Sigmoid colon (tissue), 7 donors: ENCODE measurements around the gene PPP1R27. TPM values are rescaled to one million over a fixed set of nuclear protein-coding genes. Genes with fewer than 3 reads are reported as not detected.

ENCODE experiments used
- DNase-seq: peaks from one replicate; pipeline ENCODE4 v3.0.0-alpha.2; 2019
- H3K27ac ChIP-seq, 4 donors: fragments of 200-600 bp; sonication (generic); one replicate each; pipeline ENCODE4 v1.5.1; 2016 to 2019; ENCODE audit warnings: mild to moderate bottlenecking in 1 of 4
- H3K27me3 ChIP-seq, 3 donors: fragments of 200-600 bp; sonication (generic); one replicate each; pipeline ENCODE4 v1.5.1; 2019; ENCODE audit warnings: mild to moderate bottlenecking in 1 of 3
- H3K36me3 ChIP-seq, 4 donors: fragments of 200-600 bp; sonication (generic); one replicate each; pipeline ENCODE4 v1.5.1; 2016 to 2019
- H3K4me1 ChIP-seq, 4 donors: fragments of 200-600 bp; sonication (generic); one replicate each; pipeline ENCODE4 v1.5.1; 2017 to 2019
- H3K4me3 ChIP-seq, 4 donors: fragments of 200-600 bp; sonication (generic); one replicate each; pipeline ENCODE4 v1.5.1; 2017 to 2019; ENCODE audit warnings: mild to moderate bottlenecking in 2 of 4, moderate library complexity in 1 of 4
- H3K9me3 ChIP-seq, 4 donors: fragments of 200-600 bp in 3 of 4; sonication (generic) in 3 of 4; one replicate each; pipeline versions ENCODE4 v1.5.1 to v1.6.1; 2013 to 2019
- CTCF ChIP-seq, 4 experiments: fragments of 450-650 bp in 3 of 4; fragments of 200-600 bp in 1 of 4; IDR thresholded peaks; one replicate each; pipeline ENCODE4 v1.5.1; 2016 to 2019; ENCODE audit warnings: antibody characterized with exemption in 4 of 4, mild to moderate bottlenecking in 3 of 4, moderate library complexity in 2 of 4
- EP300 ChIP-seq, 4 donors: sonication (generic); formaldehyde crosslinking; IDR thresholded peaks; one replicate each; pipeline ENCODE4 v1.6.1; 2017; ENCODE audit warnings: antibody characterized with exemption in 4 of 4
- POLR2A ChIP-seq, 2 donors: fragments of 450-650 bp; IDR thresholded peaks; one replicate each; pipeline ENCODE4 v1.6.1; 2016; ENCODE audit warnings: antibody characterized with exemption in 2 of 2, mild to moderate bottlenecking in 2 of 2, moderate library complexity in 2 of 2
- POLR2AphosphoS5 ChIP-seq, 4 donors: sonication (generic); formaldehyde crosslinking; IDR thresholded peaks; one replicate each; pipeline ENCODE4 v1.6.1; 2017; ENCODE audit warnings: antibody characterized with exemption in 4 of 4
- WGBS, 2 donors: extraction: QIAGEN DNeasy Blood & Tissue Kit; methylation state at CpG; one replicate each; pipeline ENCODE4 v1.1.7; 2013; 5-methylcytosine and 5-hydroxymethylcytosine counted together
- intact Hi-C: fragments of 100-400 bp; cut with DNase I; formaldehyde crosslinking; loops from one replicate; pipeline ENCODE4 v1.15.1; 2023
- polyA plus RNA-seq, 3 donors: library from polyadenylated mRNA; stranded (reverse); fragments of 200-250 nt; gene quantifications; one replicate each; pipeline ENCODE4 v1.2.3, GENCODE V29; 2013
- total RNA-seq, 4 donors: library from RNA; depleted of rRNA; stranded (reverse); fragments of >200 nt; gene quantifications; one replicate each; pipeline ENCODE4 v1.1.0, GENCODE V29; 2016
- donor health status: healthy with polysubstance abuse.
- donor health status: Bipolar disorder and iron deficiency.
- donor health status: healthy.

PPP1R27 gene
- total and polyA plus RNA-seq, 7 donors = 0.50 TPM; not detected in 6

GRCh38 chr17:81860756-81861568, 26.1 kb upstream of the PPP1R27 start:
- intact Hi-C loops = loop anchor here (5.0 kb wide), 1 partner anchor 39 kb away; no protein-coding TSS in a partner anchor
- H3K4me1 ChIP-seq = peaks cover 0 to 60% (median 35%) of the 10 kb centered on the region in 4 donors
- TF ChIP-seq EP300 (IDR thresholded peaks at IDR 0.05) (peak in 2 of 4 donors; percentile 51 to 54), POLR2AphosphoS5 (IDR thresholded peaks at IDR 0.05) (peak; percentile 100), CTCF (IDR thresholded peaks at IDR 0.05) (peak in 1 of 4 experiments; percentile 19), POLR2A (IDR thresholded peaks at IDR 0.05) (peak; percentile 95 to 99)
- peak overlapping the region; percentile 94 to 99 (median 96) for H3K27ac ChIP-seq
- DNase-seq = peak; percentile 100
- no peaks in the 10 kb centered on the region for H3K9me3 ChIP-seq
- H3K27me3 ChIP-seq = no peaks in the 10 kb centered on the region
- peak overlapping the region; percentile 75 to 95 (median 89) for H3K4me3 ChIP-seq
- peaks cover 0 to 51% (median 9%) of the 10 kb centered on the region in 4 donors for H3K36me3 ChIP-seq
- 0% methylated on average over 74 of the region's 74 CpGs for WGBS, 2 donors

GRCh38 chr17:81859906-81860755, 25.3 kb upstream of the PPP1R27 start, which contains the start of gene P4HB:
TSS of gene P4HB (minus strand) at chr17:81860535. CDS start at chr17:81860471, 64 bp downstream.
- intact Hi-C loops = loop anchor here (5.0 kb wide), 1 partner anchor 38 kb away; no protein-coding TSS in a partner anchor
- Histone ChIP-seq H3K27ac (peak within 1 kb of the TSS; percentile 96 to 99 (median 98)), H3K9me3 (no peaks in the 10 kb centered on the region), H3K36me3 (peaks cover 0 to 54% (median 15%) of the 10 kb centered on the region in 4 donors), H3K27me3 (no peaks in the 10 kb centered on the region), H3K4me3 (peak within 1 kb of the TSS; percentile 80 to 95 (median 89)), H3K4me1 (peaks cover 0 to 60% (median 37%) of the 10 kb centered on the region in 4 donors)
- DNase-seq = no peak
- no peak for TF ChIP-seq CTCF (IDR thresholded peaks at IDR 0.05)
- peak in 1 of 2 donors; percentile 32 for TF ChIP-seq POLR2A (IDR thresholded peaks at IDR 0.05)
- TF ChIP-seq EP300 (IDR thresholded peaks at IDR 0.05) = no peak
- TF ChIP-seq POLR2AphosphoS5 (IDR thresholded peaks at IDR 0.05) = peak; percentile 53 to 90 (median 84)
- 0% methylated on average over 95 of the region's 95 CpGs for WGBS, 2 donors

GRCh38 chr17:81858967-81859905, 24.4 kb upstream of the PPP1R27 start:
- Histone ChIP-seq H3K27me3 (no peaks in the 10 kb centered on the region), H3K9me3 (no peaks in the 10 kb centered on the region), H3K36me3 (peaks cover 0 to 54% (median 23%) of the 10 kb centered on the region in 4 donors), H3K27ac (peak overlapping the region; percentile 90 to 98 (median 96)), H3K4me1 (peaks cover 0 to 59% (median 38%) of the 10 kb centered on the region in 4 donors), H3K4me3 (peak overlapping the region; percentile 57 to 95 (median 78))
- 40 to 60% methylated on average over 23 of the region's 23 CpGs for WGBS, 2 donors
- intact Hi-C loops = no loop called here
- TF ChIP-seq POLR2A (IDR thresholded peaks at IDR 0.05) (no peak), POLR2AphosphoS5 (IDR thresholded peaks at IDR 0.05) (no peak), CTCF (IDR thresholded peaks at IDR 0.05) (no peak), EP300 (IDR thresholded peaks at IDR 0.05) (no peak)
- DNase-seq = no peak
